ENCODE results near the gene SULF2.

Gene SULF2

GRCh38 chr20:47775039-47775438 is 10.2 kb downstream of the SULF2 start:
- Histone ChIP-seq H3K27ac (no peak overlapping the region), H3K9me3 (no peaks in the 10 kb centered on the region), H3K4me3 (ENCODE audit: low read depth in 1 of 2, low read length in 1 of 2) (no peak overlapping the region), H3K4me1 (ENCODE audit: control insufficient read depth in 1 of 2, insufficient read depth in 1 of 2, low read depth in 1 of 2, low read length in 1 of 2) (peaks cover 10 to 12% of the 10 kb centered on the region in 2 experiments), H3K36me3 (peaks cover 8% of the 10 kb centered on the region), H3K27me3 (no peaks in the 10 kb centered on the region)
- TF ChIP-seq CTCF (IDR thresholded peaks at IDR 0.05), result no peak

GRCh38 chr20:47774131-47774777 is 11.0 kb downstream of the SULF2 start:
- H3K27ac ChIP-seq, result no peak overlapping the region
- no peak for TF ChIP-seq CTCF (IDR thresholded peaks at IDR 0.05)

GRCh38 chr20:47773371-47773786 is 11.9 kb downstream of the SULF2 start:
- H3K9me3 ChIP-seq, result no peaks in the 10 kb centered on the region
- no peak for TF ChIP-seq CTCF (IDR thresholded peaks at IDR 0.05)
- peaks cover 8% of the 10 kb centered on the region for H3K36me3 ChIP-seq
- peaks cover 12% of the 10 kb centered on the region in 2 experiments for H3K4me1 ChIP-seq (ENCODE audit: control insufficient read depth in 1 of 2, insufficient read depth in 1 of 2, low read depth in 1 of 2, low read length in 1 of 2)
- peak overlapping the region; percentile 19 for H3K27ac ChIP-seq
- H3K4me3 ChIP-seq (ENCODE audit: low read depth in 1 of 2, low read length in 1 of 2), result no peak overlapping the region
- H3K27me3 ChIP-seq, result no peaks in the 10 kb centered on the region

More at GRCh38 chr20:47774131-47774777, 11.0 kb downstream of the SULF2 start:
- Histone ChIP-seq H3K36me3 (peaks cover 8% of the 10 kb centered on the region), H3K4me3 (ENCODE audit: low read depth in 1 of 2, low read length in 1 of 2) (no peak overlapping the region), H3K27me3 (no peaks in the 10 kb centered on the region), H3K4me1 (ENCODE audit: control insufficient read depth in 1 of 2, insufficient read depth in 1 of 2, low read depth in 1 of 2, low read length in 1 of 2) (peaks cover 10 to 12% of the 10 kb centered on the region in 2 experiments), H3K9me3 (no peaks in the 10 kb centered on the region)

GRCh38 chr20:47770935-47771334 is 14.3 kb downstream of the SULF2 start:
- Histone ChIP-seq H3K9me3 (no peaks in the 10 kb centered on the region), H3K36me3 (peaks cover 8% of the 10 kb centered on the region), H3K27me3 (no peaks in the 10 kb centered on the region), H3K4me3 (ENCODE audit: low read depth in 1 of 2, low read length in 1 of 2) (no peak overlapping the region), H3K27ac (no peak overlapping the region), H3K4me1 (ENCODE audit: control insufficient read depth in 1 of 2, insufficient read depth in 1 of 2, low read depth in 1 of 2, low read length in 1 of 2) (peaks cover 12 to 21% of the 10 kb centered on the region in 2 experiments)
- no peak for TF ChIP-seq CTCF (IDR thresholded peaks at IDR 0.05)

- peaks cover 15 to 37% of the 10 kb centered on the region in 2 experiments for H3K4me1 ChIP-seq (ENCODE audit: control insufficient read depth in 1 of 2, insufficient read depth in 1 of 2, low read depth in 1 of 2, low read length in 1 of 2)
- H3K27me3 ChIP-seq, result no peaks in the 10 kb centered on the region
- H3K4me3 ChIP-seq (ENCODE audit: low read depth in 1 of 2, low read length in 1 of 2), result no peak overlapping the region
- peak overlapping the region; percentile 71 for H3K27ac ChIP-seq
- TF ChIP-seq CTCF (IDR thresholded peaks at IDR 0.05), result no peak
- peaks cover 8% of the 10 kb centered on the region for H3K36me3 ChIP-seq
- H3K9me3 ChIP-seq, result no peaks in the 10 kb centered on the region
Observed at GRCh38 chr20:47768016-47768824, 17.1 kb downstream of the SULF2 start.

All from neutrophil (primary cell).